HepG2 (cell line): ENCODE results near the gene APBB2. TPM values are rescaled to one million over a fixed set of nuclear protein-coding genes. Genes with fewer than 3 reads are reported as not detected.

Source experiments
- ATAC-seq: fragments of 200-7000 bp; cut with Tn5 transposase; 3 replicates; pipeline ENCODE4 v1.9.1; 2020; ENCODE audit warnings: mild to moderate bottlenecking, moderate library complexity
- BruUV-seq: library from RNA; stranded (reverse); fragments of 400-500 nt; replicated peaks from 2 replicates; lab custom pipeline; 2021; lab: Mats Ljungman, UMichigan
- CTCF ChIA-PET: fragments of 300-600 bp; formaldehyde crosslinking; extraction: SDS; loops from one replicate; lab custom pipeline; 2021; ENCODE audit warnings: low total read pairs, inconsistent platforms, low intra/inter-chr PET ratio; lab: Yijun Ruan, JAX
- POLR2A ChIA-PET: fragments of 350-600 bp; sonication (Branson Sonifier 250); formaldehyde crosslinking; loops from one replicate; lab custom pipeline; 2020; ENCODE audit warnings: antibody characterized with exemption, inconsistent platforms; lab: Yijun Ruan, JAX
- DNase-seq: peaks from one replicate; pipeline ENCODE4 v3.0.0-alpha.2; 2015; ENCODE audit warnings: low spot score
- FAIRE-seq: peaks from 3 replicates; lab custom pipeline; 2011; peaks lifted over from hg19 to GRCh38; lab: Jason Lieb, UNC
- H2AFZ ChIP-seq: one replicate; pipeline ENCODE4 v1.6.1; 2011; ENCODE audit warnings: low read length, inconsistent platforms
- H3K27ac ChIP-seq: fragments of 300-600 bp; 3 replicates; pipeline ENCODE4 v1.8.0; 2011; ENCODE audit warnings: mixed run types, mild to moderate bottlenecking, mixed read lengths, low read length, inconsistent platforms; ENCODE audit not compliant: insufficient read depth; ENCODE audit errors: extremely low read length
- H3K27me3 ChIP-seq, 2 experiments: fragments of 200-600 bp in 1 of 2; 2 replicates in 1 of 2; 3 replicates in 1 of 2; pipeline versions ENCODE4 v1.6.0 to v1.8.0; 2011; ENCODE audit warnings: low read length in 2 of 2, mild to moderate bottlenecking in 2 of 2, moderate library complexity in 2 of 2, inconsistent platforms in 1 of 2; ENCODE audit not compliant: insufficient read depth in 2 of 2, control insufficient read depth in 1 of 2
- H3K36me3 ChIP-seq, 2 experiments: fragments of 200-600 bp in 1 of 2; replicated peaks in 1 of 2; 2 replicates in 1 of 2; 3 replicates in 1 of 2; pipeline versions ENCODE4 v1.5.1 to v1.8.0; 2011; ENCODE audit warnings: low read length in 2 of 2, inconsistent platforms in 1 of 2; ENCODE audit not compliant: insufficient read depth in 2 of 2, control insufficient read depth in 1 of 2
- H3K4me1 ChIP-seq: 2 replicates; pipeline ENCODE4 v1.5.1; 2012; ENCODE audit warnings: low read length, inconsistent platforms; ENCODE audit not compliant: insufficient read depth
- H3K4me2 ChIP-seq: 2 replicates; pipeline ENCODE4 v1.6.0; 2011; ENCODE audit warnings: low read depth, low read length, inconsistent platforms
- H3K4me3 ChIP-seq, 3 experiments: fragments of 200-600 bp in 1 of 3; sonication (generic), shearing (Covaris generic) in 1 of 3; replicated peaks in 1 of 3; 2 replicates each; pipeline ENCODE4 v1.5.1; 2011 to 2016; ENCODE audit warnings: low read length in 3 of 3, inconsistent platforms in 2 of 3, low read depth in 2 of 3, mild to moderate bottlenecking in 2 of 3, control low read depth in 1 of 3, mixed read lengths in 1 of 3; ENCODE audit not compliant: insufficient read depth in 1 of 3
- H3K79me2 ChIP-seq: one replicate; pipeline ENCODE4 v1.6.1; 2011; ENCODE audit warnings: low read length, inconsistent platforms; ENCODE audit not compliant: insufficient read depth
- H3K9ac ChIP-seq: 2 replicates; pipeline ENCODE4 v1.6.0; 2011; ENCODE audit warnings: mild to moderate bottlenecking, low read depth, low read length, inconsistent platforms; ENCODE audit not compliant: insufficient read depth
- H3K9me3 ChIP-seq: 2 replicates; pipeline ENCODE4 v1.5.1; 2012; ENCODE audit warnings: mild to moderate bottlenecking, low read length
- H4K20me1 ChIP-seq: 2 replicates; pipeline ENCODE4 v1.6.0; 2011; ENCODE audit warnings: inconsistent platforms, mild to moderate bottlenecking, low read length, moderate library complexity; ENCODE audit not compliant: insufficient read depth
- HNRNPK ChIP-seq: fragments of 200-400 bp; formaldehyde crosslinking; IDR thresholded peaks from 2 replicates; pipeline ENCODE4 v1.6.1; 2018; ENCODE audit warnings: low read length, low read depth, moderate library complexity, mild to moderate bottlenecking; ENCODE audit not compliant: poor library complexity, severe bottlenecking
- NFIC ChIP-seq: IDR thresholded peaks from 2 replicates; pipeline ENCODE4 v1.6.1; 2012; ENCODE audit warnings: mild to moderate bottlenecking, low read length, inconsistent platforms
- ZBTB20 ChIP-seq: sonication (generic); formaldehyde crosslinking; IDR thresholded peaks from 2 replicates; pipeline ENCODE4 v1.8.1; 2023; ENCODE audit warnings: missing genetic modification reagents, low read depth, mild to moderate bottlenecking, borderline replicate concordance
- ZNF567 ChIP-seq: sonication (generic); formaldehyde crosslinking; IDR thresholded peaks from 2 replicates; pipeline ENCODE4 v1.8.1; 2023; ENCODE audit warnings: mild to moderate bottlenecking, missing genetic modification reagents, borderline replicate concordance
- WGBS: methylation state at CpG from one replicate; pipeline ENCODE4 v1.1.6; 2017; ENCODE audit warnings: low lambda C conversion rate; 5-methylcytosine and 5-hydroxymethylcytosine counted together
- in situ Hi-C: cut with HindIII; loops from 2 replicates; pipeline ENCODE4 v1.10.0; 2017; ENCODE audit warnings: low pct_unique_long_range_greater_than_20kb; ENCODE audit not compliant: extremely low pct_ligation_motif_present
- intact Hi-C: fragments of 100-400 bp; cut with micrococcal nuclease; formaldehyde crosslinking; loops from one replicate; pipeline ENCODE4 v1.10.0; 2022; ENCODE audit not compliant: unreplicated experiment
- polyA plus RNA-seq, 8 experiments: library from polyadenylated mRNA; depleted of rRNA in 3 of 8; stranded (reverse) in 7 of 8; unstranded in 1 of 8; fragments of >200 nt; fragmentation: Illumina TruSeq in 4 of 8; extraction: Trizol in 4 of 8; gene quantifications; 2 replicates each; pipeline versions ENCODE4 v1.2.1 to v1.2.3, GENCODE V29; 2011 to 2016; ENCODE audit warnings: low read depth in 4 of 8, missing spikeins in 1 of 8, mixed read lengths in 1 of 8; ENCODE audit not compliant: insufficient read depth in 1 of 8
- total RNA-seq, 5 experiments: library from RNA; depleted of rRNA; stranded (reverse); fragments of >200 nt; fragmentation: Illumina TruSeq; extraction: Trizol; gene quantifications; 2 replicates each; pipeline ENCODE4 v1.2.3, GENCODE V29; 2016; ENCODE audit warnings: low read depth in 1 of 5
- TF ChIP-seq, protein P1 (sequence below): IDR thresholded peaks from 2 replicates; pipeline ENCODE4 v1.6.1; 2012; ENCODE audit warnings: low read length, improper control_type of control experiment
- TF ChIP-seq, protein P2 (sequence below): sonication (generic); formaldehyde crosslinking; IDR thresholded peaks from 2 replicates; pipeline ENCODE4 v1.8.0; 2022; ENCODE audit warnings: mild to moderate bottlenecking, missing genetic modification reagents, moderate library complexity

APBB2 gene
- total and polyA plus RNA-seq, 2 of the 13 experiments (the other 11 are each of a cell fraction or from before 2014, with no cell fraction given): 11.7 to 17.0 TPM

DNA sequence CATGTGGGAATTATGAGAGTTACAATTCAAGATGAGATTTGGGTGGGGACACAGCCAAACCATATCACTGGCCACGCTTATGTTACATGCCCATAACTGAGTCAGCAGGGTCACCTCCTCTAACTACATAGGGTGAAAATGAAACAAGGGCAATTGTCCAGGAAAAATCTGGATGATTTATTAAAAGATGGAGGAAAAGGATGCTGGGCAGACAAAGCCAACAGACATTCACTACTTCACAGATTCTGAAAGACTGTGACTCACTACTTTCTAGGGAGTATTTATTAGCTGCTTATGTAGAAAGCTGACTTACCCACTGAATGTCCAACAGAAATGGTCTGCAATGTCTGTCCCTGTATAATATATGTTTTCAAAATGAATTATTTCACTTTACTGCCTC lies 72.4 kb downstream of the APBB2 start:
- TF ChIP-seq NFIC: no peak
- TF ChIP-seq, protein P1, sequence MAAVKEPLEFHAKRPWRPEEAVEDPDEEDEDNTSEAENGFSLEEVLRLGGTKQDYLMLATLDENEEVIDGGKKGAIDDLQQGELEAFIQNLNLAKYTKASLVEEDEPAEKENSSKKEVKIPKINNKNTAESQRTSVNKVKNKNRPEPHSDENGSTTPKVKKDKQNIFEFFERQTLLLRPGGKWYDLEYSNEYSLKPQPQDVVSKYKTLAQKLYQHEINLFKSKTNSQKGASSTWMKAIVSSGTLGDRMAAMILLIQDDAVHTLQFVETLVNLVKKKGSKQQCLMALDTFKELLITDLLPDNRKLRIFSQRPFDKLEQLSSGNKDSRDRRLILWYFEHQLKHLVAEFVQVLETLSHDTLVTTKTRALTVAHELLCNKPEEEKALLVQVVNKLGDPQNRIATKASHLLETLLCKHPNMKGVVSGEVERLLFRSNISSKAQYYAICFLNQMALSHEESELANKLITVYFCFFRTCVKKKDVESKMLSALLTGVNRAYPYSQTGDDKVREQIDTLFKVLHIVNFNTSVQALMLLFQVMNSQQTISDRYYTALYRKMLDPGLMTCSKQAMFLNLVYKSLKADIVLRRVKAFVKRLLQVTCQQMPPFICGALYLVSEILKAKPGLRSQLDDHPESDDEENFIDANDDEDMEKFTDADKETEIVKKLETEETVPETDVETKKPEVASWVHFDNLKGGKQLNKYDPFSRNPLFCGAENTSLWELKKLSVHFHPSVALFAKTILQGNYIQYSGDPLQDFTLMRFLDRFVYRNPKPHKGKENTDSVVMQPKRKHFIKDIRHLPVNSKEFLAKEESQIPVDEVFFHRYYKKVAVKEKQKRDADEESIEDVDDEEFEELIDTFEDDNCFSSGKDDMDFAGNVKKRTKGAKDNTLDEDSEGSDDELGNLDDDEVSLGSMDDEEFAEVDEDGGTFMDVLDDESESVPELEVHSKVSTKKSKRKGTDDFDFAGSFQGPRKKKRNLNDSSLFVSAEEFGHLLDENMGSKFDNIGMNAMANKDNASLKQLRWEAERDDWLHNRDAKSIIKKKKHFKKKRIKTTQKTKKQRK: no peak
- TF ChIP-seq ZBTB20: no peak
- TF ChIP-seq, protein P2, sequence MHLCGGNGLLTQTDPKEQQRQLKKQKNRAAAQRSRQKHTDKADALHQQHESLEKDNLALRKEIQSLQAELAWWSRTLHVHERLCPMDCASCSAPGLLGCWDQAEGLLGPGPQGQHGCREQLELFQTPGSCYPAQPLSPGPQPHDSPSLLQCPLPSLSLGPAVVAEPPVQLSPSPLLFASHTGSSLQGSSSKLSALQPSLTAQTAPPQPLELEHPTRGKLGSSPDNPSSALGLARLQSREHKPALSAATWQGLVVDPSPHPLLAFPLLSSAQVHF (CRISPR knock-in tag): no peak
- no peak for TF ChIP-seq HNRNPK
- no peak for TF ChIP-seq ZNF567 (CRISPR knock-in tag)
- TF ChIP-seq, all 625 proteins: peak for 0
- Histone ChIP-seq H3K27ac (no peak overlapping the region), H3K9ac (no peak overlapping the region), H3K4me2 (no peak overlapping the region), H2AFZ (no peak overlapping the region), H3K79me2 (peaks cover 7% of the 10 kb centered on the region), H4K20me1 (no peaks in the 10 kb centered on the region), H3K27me3 (no peaks in the 10 kb centered on the region), H3K36me3 (peaks cover 1 to 8% of the 10 kb centered on the region in 2 experiments; a peak in 3 of 5 replicates), H3K4me1 (peaks cover 43% of the 10 kb centered on the region), H3K4me3 (no peak overlapping the region), H3K9me3 (no peaks in the 10 kb centered on the region)
- 87% methylated on average over 1 of the region's 1 CpG for WGBS
- ChIA-PET POLR2A (no interaction called here), CTCF (no interaction called here)
- intact Hi-C loops: no loop called here
- ATAC-seq: no peak
- in situ Hi-C loops: no loop called here
- no peak for FAIRE-seq
- DNase-seq: no peak
- no TSS peak for BruUV-seq
